SKM-1 treated with dmso at 0.1 percent for 144 hours (cell line): ENCODE results near the gene TMEM114.

Experiments used
- DNase-seq: peaks from one replicate; lab custom pipeline; 2025; ENCODE audit not compliant: unreplicated experiment; lab: John Stamatoyannopoulos, UW

The TMEM114 gene

GRCh38 chr16:8589900-8590688 lies at the start of gene TMEM114:
Gene TMEM114, minus strand, starts transcription at chr16:8590511. Its CDS starts 673 bp downstream, at chr16:8589838.
- no peak for DNase-seq

GRCh38 chr16:8639694-8640093 lies 49.4 kb upstream of the TMEM114 start:
- DNase-seq, result no peak

GRCh38 chr16:8634991-8635736 lies 44.9 kb upstream of the TMEM114 start:
- no peak for DNase-seq

GRCh38 chr16:8632675-8633182 lies 42.4 kb upstream of the TMEM114 start:
- DNase-seq, result peak; percentile 95

GRCh38 chr16:8631818-8632465 lies 41.6 kb upstream of the TMEM114 start:
- DNase-seq, result no peak

GRCh38 chr16:8631373-8631772 lies 41.1 kb upstream of the TMEM114 start:
- no peak for DNase-seq

- DNase-seq, result no peak
Observed at GRCh38 chr16:8630255-8630953, 40.1 kb upstream of the TMEM114 start.

GRCh38 chr16:8628981-8629725 lies 38.8 kb upstream of the TMEM114 start:
- DNase-seq, result no peak

GRCh38 chr16:8627456-8627855 lies 37.1 kb upstream of the TMEM114 start:
- no peak for DNase-seq

- no peak for DNase-seq
Observed at GRCh38 chr16:8626946-8627345, 36.6 kb upstream of the TMEM114 start.

- no peak for DNase-seq
Observed at GRCh38 chr16:8625491-8626087, 35.3 kb upstream of the TMEM114 start.

- no peak for DNase-seq
Observed at GRCh38 chr16:8623634-8624033, 33.3 kb upstream of the TMEM114 start.

GRCh38 chr16:8622315-8622656 lies 32.0 kb upstream of the TMEM114 start:
- no peak for DNase-seq

GRCh38 chr16:8621572-8622314 lies 31.4 kb upstream of the TMEM114 start, which contains the start of gene METTL22:
Gene METTL22, plus strand, starts transcription at chr16:8621698. Its CDS starts 3,968 bp downstream, at chr16:8625666.
- DNase-seq, result peak; percentile 71

- DNase-seq, result no peak
Observed at GRCh38 chr16:8621222-8621571, 30.9 kb upstream of the TMEM114 start.

GRCh38 chr16:8620535-8620934 lies 30.2 kb upstream of the TMEM114 start:
- no peak for DNase-seq

- DNase-seq, result no peak
Observed at GRCh38 chr16:8619671-8620370, 29.5 kb upstream of the TMEM114 start.

- DNase-seq, result no peak
Observed at GRCh38 chr16:8614435-8615029, 24.2 kb upstream of the TMEM114 start.
